ENCODE measurements around the gene PAK5. TPM values are rescaled to one million over a fixed set of nuclear protein-coding genes. Genes with fewer than 3 reads are reported as not detected.

PAK5 gene
- polyA plus RNA-seq, 1 of the 3 experiments (the other 2 are of a cell fraction), result 0.03 TPM

GRCh38 chr20:9578594-9578993, 260.3 kb downstream of the PAK5 start:
- ChIA-PET CTCF (no interaction called here), POLR2A (no interaction called here)
- no peaks in the 10 kb centered on the region for H3K9me3 ChIP-seq
- H3K79me2 ChIP-seq (ENCODE audit: insufficient read depth), result no peaks in the 10 kb centered on the region
- H4K20me1 ChIP-seq (ENCODE audit: insufficient read depth), result no peaks in the 10 kb centered on the region
- no peak overlapping the region for H3K4me2 ChIP-seq
- no peaks in the 10 kb centered on the region for H3K9me2 ChIP-seq
- no peaks in the 10 kb centered on the region for H3K27me3 ChIP-seq (ENCODE audit: insufficient read depth)
- DNase-seq, result no peak
- no peak overlapping the region for H3K4me3 ChIP-seq (ENCODE audit: low read depth in 2 of 2, low read length in 1 of 2)
- H3K36me3 ChIP-seq (replicated peaks in 1 of 2; ENCODE audit: control insufficient read depth in 1 of 2, insufficient read depth in 2 of 2, low read length in 1 of 2), result no peaks in the 10 kb centered on the region
- WGBS (ENCODE audit: low lambda C conversion rate), result 66% methylated on average over 2 of the region's 2 CpGs
- H3K9ac ChIP-seq, result no peak overlapping the region
- no peak overlapping the region for H2AFZ ChIP-seq (ENCODE audit: low read depth)
- H3K27ac ChIP-seq (ENCODE audit: low read depth in 2 of 2, low read length in 1 of 2), result no peak overlapping the region
- TF ChIP-seq MXI1 (IDR thresholded peaks at IDR 0.05; ENCODE audit: low read depth, low read length) (no peak), FOXJ3 (CRISPR knock-in tag; IDR thresholded peaks at IDR 0.05) (no peak), TAF1 (IDR thresholded peaks at IDR 0.05; ENCODE audit: borderline replicate concordance, low read depth, low read length) (no peak), SMC3 (IDR thresholded peaks at IDR 0.05; ENCODE audit: low read depth, low read length) (no peak), TEAD4 (IDR thresholded peaks at IDR 0.05; ENCODE audit: borderline replicate concordance, insufficient read depth) (no peak), CHD2 (IDR thresholded peaks at IDR 0.05; ENCODE audit: low read length, partially characterized antibody) (no peak), GATA2 (CRISPR knock-in tag; IDR thresholded peaks at IDR 0.05) (no peak), EZH2phosphoT487 (IDR thresholded peaks at IDR 0.05; ENCODE audit: borderline replicate concordance, low read depth) (no peak), NRF1 (IDR thresholded peaks at IDR 0.05; ENCODE audit: low read depth, low read length) (no peak), PBX3 (IDR thresholded peaks at IDR 0.05) (no peak), ELF1 (IDR thresholded peaks at IDR 0.05) (no peak), EP300 (IDR thresholded peaks at IDR 0.05; ENCODE audit: borderline replicate concordance in 1 of 2, low read depth in 1 of 2, low read length in 1 of 2) (no peak), MEF2A (IDR thresholded peaks at IDR 0.05; ENCODE audit: borderline replicate concordance, low read depth) (no peak), USF2 (IDR thresholded peaks at IDR 0.05; ENCODE audit: borderline replicate concordance, low read depth, low read length) (no peak)
- TF ChIP-seq, protein P1, sequence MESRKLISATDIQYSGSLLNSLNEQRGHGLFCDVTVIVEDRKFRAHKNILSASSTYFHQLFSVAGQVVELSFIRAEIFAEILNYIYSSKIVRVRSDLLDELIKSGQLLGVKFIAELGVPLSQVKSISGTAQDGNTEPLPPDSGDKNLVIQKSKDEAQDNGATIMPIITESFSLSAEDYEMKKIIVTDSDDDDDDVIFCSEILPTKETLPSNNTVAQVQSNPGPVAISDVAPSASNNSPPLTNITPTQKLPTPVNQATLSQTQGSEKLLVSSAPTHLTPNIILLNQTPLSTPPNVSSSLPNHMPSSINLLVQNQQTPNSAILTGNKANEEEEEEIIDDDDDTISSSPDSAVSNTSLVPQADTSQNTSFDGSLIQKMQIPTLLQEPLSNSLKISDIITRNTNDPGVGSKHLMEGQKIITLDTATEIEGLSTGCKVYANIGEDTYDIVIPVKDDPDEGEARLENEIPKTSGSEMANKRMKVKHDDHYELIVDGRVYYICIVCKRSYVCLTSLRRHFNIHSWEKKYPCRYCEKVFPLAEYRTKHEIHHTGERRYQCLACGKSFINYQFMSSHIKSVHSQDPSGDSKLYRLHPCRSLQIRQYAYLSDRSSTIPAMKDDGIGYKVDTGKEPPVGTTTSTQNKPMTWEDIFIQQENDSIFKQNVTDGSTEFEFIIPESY (IDR thresholded peaks at IDR 0.05; ENCODE audit: borderline replicate concordance, low read depth), result no peak
- TF ChIP-seq, protein P2, sequence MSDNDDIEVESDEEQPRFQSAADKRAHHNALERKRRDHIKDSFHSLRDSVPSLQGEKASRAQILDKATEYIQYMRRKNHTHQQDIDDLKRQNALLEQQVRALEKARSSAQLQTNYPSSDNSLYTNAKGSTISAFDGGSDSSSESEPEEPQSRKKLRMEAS (IDR thresholded peaks at IDR 0.05; ENCODE audit: low read depth), result no peak
- no peaks in the 10 kb centered on the region for H3F3A ChIP-seq (replicated peaks; ENCODE audit: insufficient read depth)
- H3K4me1 ChIP-seq (ENCODE audit: control insufficient read depth in 1 of 2, insufficient read depth in 2 of 2, low read depth in 1 of 2, low read length in 1 of 2), result peaks cover 0 to 2% of the 10 kb centered on the region in 2 experiments; a peak in 2 of 4 replicates

Data from SK-N-SH (cell line).